Activated T-cell treated with anti-CD3 and anti-CD28 coated beads, Interleukin-2, amount 50 U/mL, for 4 hours (primary cell): ENCODE data around the gene FOXP1. TPM values are rescaled to one million over a fixed set of nuclear protein-coding genes. Genes with fewer than 3 reads are reported as not detected.

ENCODE experiments used
- ATAC-seq, 2 donors: fragments of 200-7000 bp; cut with Tn5 transposase; one replicate each; pipeline ENCODE4 v1.10.0; 2021
- DNase-seq: peaks from one replicate; pipeline ENCODE4 v3.0.0-alpha.2; 2020
- H3K27me3 Mint-ChIP-seq: one replicate; pipeline ENCODE4 v1.8.0; 2021; ENCODE audit warnings: low read depth, mixed read lengths
- H3K36me3 Mint-ChIP-seq: one replicate; pipeline ENCODE4 v1.8.0; 2022; ENCODE audit warnings: mixed read lengths; ENCODE audit not compliant: insufficient read depth
- H3K4me1 Mint-ChIP-seq: one replicate; pipeline ENCODE4 v1.8.0; 2021; ENCODE audit warnings: low read depth, mixed read lengths
- H3K4me3 Mint-ChIP-seq: one replicate; pipeline ENCODE4 v1.8.0; 2021; ENCODE audit warnings: mild to moderate bottlenecking, moderate library complexity, mixed read lengths
- H3K9me3 Mint-ChIP-seq: one replicate; pipeline ENCODE4 v1.8.0; 2021; ENCODE audit warnings: mixed read lengths
- total RNA-seq, 3 donors: library from RNA; stranded (reverse); gene quantifications; one replicate each; pipeline ENCODE4 v1.2.1, GENCODE V29; 2021

The FOXP1 gene
- total RNA-seq, 3 donors from 2014 or later = 251 to 263 (median 256) TPM

DNA sequence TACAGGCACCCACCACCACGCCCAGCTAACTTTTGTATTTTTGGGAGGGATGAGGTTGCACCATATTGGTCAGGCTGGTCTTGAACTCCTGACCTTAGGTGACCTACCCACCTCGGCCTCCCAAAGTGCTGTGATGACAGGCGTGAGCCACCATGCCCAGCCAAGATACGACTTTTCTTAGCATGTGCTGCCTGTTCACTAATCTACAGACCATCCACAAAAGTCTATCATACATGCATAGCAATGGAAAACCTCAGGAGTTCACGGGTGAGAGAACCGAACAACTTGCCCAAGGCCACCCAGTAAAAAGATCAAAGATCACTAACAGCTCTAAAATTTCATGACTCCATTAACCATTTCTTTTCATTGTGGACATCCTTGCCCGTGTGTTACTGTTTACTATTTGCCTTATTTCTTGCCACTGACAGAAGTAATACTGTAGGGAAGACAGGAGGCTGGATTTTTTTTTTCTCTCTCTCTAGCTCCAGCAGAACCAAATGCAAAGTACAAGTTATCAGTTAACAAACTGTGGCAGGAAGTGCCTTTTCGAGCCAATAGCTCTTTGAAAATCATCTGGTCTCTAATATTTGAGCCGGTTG is 92.3 kb downstream of the FOXP1 start:
- DNase-seq (no peak), ATAC-seq (no peak)
- H3K9me3 Mint-ChIP-seq = no peaks in the 10 kb centered on the region
- peak overlapping the region; percentile 82 for H3K4me3 Mint-ChIP-seq
- H3K27me3 Mint-ChIP-seq = no peaks in the 10 kb centered on the region
- H3K36me3 Mint-ChIP-seq = peaks cover 14% of the 10 kb centered on the region
- H3K4me1 Mint-ChIP-seq = peaks cover 89% of the 10 kb centered on the region

GRCh38 chr3:71490692-71491091 is 92.8 kb downstream of the FOXP1 start:
- Mint-ChIP-seq H3K9me3 (no peaks in the 10 kb centered on the region), H3K4me3 (no peak overlapping the region), H3K36me3 (peaks cover 14% of the 10 kb centered on the region), H3K27me3 (no peaks in the 10 kb centered on the region), H3K4me1 (peaks cover 89% of the 10 kb centered on the region)
- DNase-seq (no peak), ATAC-seq (peak; percentile 42 to 44)

DNA sequence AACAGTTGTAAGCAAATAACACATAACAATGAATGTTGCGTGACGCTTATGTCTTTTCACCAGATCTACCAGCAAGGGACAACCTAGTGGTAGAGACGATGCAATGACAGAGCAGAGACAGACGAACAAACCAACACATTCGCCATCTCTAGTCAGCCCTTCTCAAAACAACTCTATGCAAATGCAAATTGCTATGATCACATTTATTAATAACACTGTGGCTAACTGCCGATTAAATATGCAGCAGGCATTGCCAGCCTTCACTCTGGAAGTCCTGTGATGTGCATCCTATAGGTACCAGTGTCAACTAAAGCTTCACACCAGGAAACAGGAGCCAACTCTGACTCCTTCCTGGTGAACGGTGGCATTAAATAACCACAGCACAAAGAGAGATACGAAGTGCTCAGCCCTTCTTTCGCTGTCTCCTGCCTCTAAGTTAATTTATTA is 94.2 kb downstream of the FOXP1 start:
- H3K36me3 Mint-ChIP-seq = peaks cover 14% of the 10 kb centered on the region
- ATAC-seq = peak; percentile 50 to 55

GRCh38 chr3:71488882-71489281 is 94.6 kb downstream of the FOXP1 start:
- H3K27me3 Mint-ChIP-seq = no peaks in the 10 kb centered on the region
- H3K36me3 Mint-ChIP-seq = peaks cover 14% of the 10 kb centered on the region
- peak overlapping the region; percentile 73 for H3K4me3 Mint-ChIP-seq
- peaks cover 90% of the 10 kb centered on the region for H3K4me1 Mint-ChIP-seq
- ATAC-seq (no peak), DNase-seq (no peak)
- H3K9me3 Mint-ChIP-seq = no peaks in the 10 kb centered on the region

More for the DNA sequence above, 94.2 kb downstream of the FOXP1 start:
- Mint-ChIP-seq H3K27me3 (no peaks in the 10 kb centered on the region), H3K9me3 (no peaks in the 10 kb centered on the region), H3K4me1 (peaks cover 89% of the 10 kb centered on the region), H3K4me3 (peak overlapping the region; percentile 73)
- DNase-seq = no peak

GRCh38 chr3:71488391-71488809 is 95.1 kb downstream of the FOXP1 start:
- DNase-seq = peak; percentile 38
- peaks cover 93% of the 10 kb centered on the region for H3K4me1 Mint-ChIP-seq
- peak overlapping the region; percentile 55 for H3K4me3 Mint-ChIP-seq
- H3K27me3 Mint-ChIP-seq = no peaks in the 10 kb centered on the region
- ATAC-seq = no peak
- H3K36me3 Mint-ChIP-seq = peaks cover 14% of the 10 kb centered on the region
- H3K9me3 Mint-ChIP-seq = no peaks in the 10 kb centered on the region

DNA sequence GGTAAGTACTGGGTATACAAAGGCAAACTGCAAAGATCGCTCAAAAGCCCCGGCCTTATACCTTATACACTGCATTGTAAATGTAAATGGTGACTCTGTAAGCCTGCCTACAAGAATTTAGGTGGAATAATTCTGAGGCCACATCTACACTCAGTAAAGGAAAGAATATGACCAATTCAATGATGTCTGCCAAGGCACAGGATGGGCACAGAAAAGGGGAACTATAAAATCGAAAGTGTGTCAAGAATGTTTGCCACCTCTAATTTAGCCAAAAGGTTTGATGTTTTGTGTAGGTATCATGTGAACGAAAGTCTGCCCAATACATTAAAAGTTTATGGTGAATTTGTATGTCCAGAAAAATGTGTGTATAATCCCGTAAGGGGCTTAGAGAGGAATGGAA is 96.1 kb downstream of the FOXP1 start:
- Mint-ChIP-seq H3K9me3 (no peaks in the 10 kb centered on the region), H3K36me3 (peaks cover 8% of the 10 kb centered on the region), H3K4me3 (peak overlapping the region; percentile 74), H3K4me1 (peaks cover 91% of the 10 kb centered on the region), H3K27me3 (no peaks in the 10 kb centered on the region)
- no peak for DNase-seq
- ATAC-seq = peak in 1 of 2 donors; percentile 28

GRCh38 chr3:71486831-71487230 is 96.7 kb downstream of the FOXP1 start:
- peak; percentile 51 to 52 for ATAC-seq

GRCh38 chr3:71485896-71486295 is 97.6 kb downstream of the FOXP1 start:
- H3K4me3 Mint-ChIP-seq = peak overlapping the region; percentile 20
- peaks cover 3% of the 10 kb centered on the region for H3K36me3 Mint-ChIP-seq
- peaks cover 90% of the 10 kb centered on the region for H3K4me1 Mint-ChIP-seq
- H3K27me3 Mint-ChIP-seq = no peaks in the 10 kb centered on the region
- H3K9me3 Mint-ChIP-seq = no peaks in the 10 kb centered on the region
- no peak for DNase-seq
- no peak for ATAC-seq

More at GRCh38 chr3:71486831-71487230, 96.7 kb downstream of the FOXP1 start:
- peak; percentile 17 for DNase-seq
- peak overlapping the region; percentile 74 for H3K4me3 Mint-ChIP-seq
- no peaks in the 10 kb centered on the region for H3K9me3 Mint-ChIP-seq
- peaks cover 89% of the 10 kb centered on the region for H3K4me1 Mint-ChIP-seq
- peaks cover 8% of the 10 kb centered on the region for H3K36me3 Mint-ChIP-seq
- no peaks in the 10 kb centered on the region for H3K27me3 Mint-ChIP-seq

- no peaks in the 10 kb centered on the region for H3K9me3 Mint-ChIP-seq
- peaks cover 3% of the 10 kb centered on the region for H3K36me3 Mint-ChIP-seq
- no peaks in the 10 kb centered on the region for H3K27me3 Mint-ChIP-seq
- peaks cover 92% of the 10 kb centered on the region for H3K4me1 Mint-ChIP-seq
- ATAC-seq (no peak), DNase-seq (no peak)
- no peak overlapping the region for H3K4me3 Mint-ChIP-seq
These were observed 99.1 kb downstream of the FOXP1 start for GRCh38 chr3:71484452-71484851.

- Mint-ChIP-seq H3K9me3 (no peaks in the 10 kb centered on the region), H3K27me3 (no peaks in the 10 kb centered on the region), H3K36me3 (peaks cover 3% of the 10 kb centered on the region), H3K4me1 (peaks cover 92% of the 10 kb centered on the region), H3K4me3 (no peak overlapping the region)
- no peak for DNase-seq
- ATAC-seq = no peak
These were observed 99.5 kb downstream of the FOXP1 start for GRCh38 chr3:71484047-71484446.

DNA sequence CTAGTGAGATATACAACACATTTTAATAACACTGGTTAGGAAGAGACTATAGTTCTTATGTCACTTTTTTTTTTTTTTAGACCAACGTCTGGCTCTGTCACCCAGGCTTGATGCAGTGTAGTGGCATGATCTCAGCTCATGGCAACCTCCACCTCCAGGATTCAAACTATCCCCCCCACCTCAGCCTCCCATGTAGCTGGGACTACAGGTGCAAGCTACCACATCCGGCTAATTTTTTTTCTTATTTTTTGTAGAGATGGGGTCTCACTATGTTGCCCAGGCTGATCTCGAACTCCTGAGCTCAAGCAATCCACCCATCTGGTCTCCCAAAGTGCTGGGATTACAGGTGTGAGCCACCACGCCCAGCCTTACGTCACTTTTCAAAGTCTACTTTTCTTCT is 100.8 kb downstream of the FOXP1 start:
- peaks cover 8% of the 10 kb centered on the region for H3K36me3 Mint-ChIP-seq
- H3K9me3 Mint-ChIP-seq = no peaks in the 10 kb centered on the region
- ATAC-seq = no peak
- no peak for DNase-seq
- H3K4me3 Mint-ChIP-seq = peak overlapping the region; percentile 15
- peaks cover 93% of the 10 kb centered on the region for H3K4me1 Mint-ChIP-seq
- H3K27me3 Mint-ChIP-seq = no peaks in the 10 kb centered on the region

GRCh38 chr3:71478568-71478967 is 105.0 kb downstream of the FOXP1 start:
- Mint-ChIP-seq H3K4me1 (peaks cover 72% of the 10 kb centered on the region), H3K27me3 (no peaks in the 10 kb centered on the region), H3K4me3 (peak overlapping the region; percentile 6), H3K36me3 (peaks cover 23% of the 10 kb centered on the region), H3K9me3 (peaks cover 5% of the 10 kb centered on the region)
- DNase-seq (peak; percentile 66), ATAC-seq (peak; percentile 96 to 97)

- Mint-ChIP-seq H3K4me1 (peaks cover 73% of the 10 kb centered on the region), H3K36me3 (peaks cover 33% of the 10 kb centered on the region)
- ATAC-seq = no peak
These were observed 106.6 kb downstream of the FOXP1 start for GRCh38 chr3:71476950-71477349.

GRCh38 chr3:71469138-71469435 is 114.4 kb downstream of the FOXP1 start:
- no peak overlapping the region for H3K4me3 Mint-ChIP-seq
- H3K4me1 Mint-ChIP-seq = peaks cover 70% of the 10 kb centered on the region
- DNase-seq = no peak
- no peak for ATAC-seq
- H3K36me3 Mint-ChIP-seq = peaks cover 45% of the 10 kb centered on the region
- H3K27me3 Mint-ChIP-seq = no peaks in the 10 kb centered on the region
- H3K9me3 Mint-ChIP-seq = peaks cover 8% of the 10 kb centered on the region

More at GRCh38 chr3:71476950-71477349, 106.6 kb downstream of the FOXP1 start:
- peaks cover 11% of the 10 kb centered on the region for H3K9me3 Mint-ChIP-seq
- H3K27me3 Mint-ChIP-seq = no peaks in the 10 kb centered on the region
- H3K4me3 Mint-ChIP-seq = no peak overlapping the region
- no peak for DNase-seq

DNA sequence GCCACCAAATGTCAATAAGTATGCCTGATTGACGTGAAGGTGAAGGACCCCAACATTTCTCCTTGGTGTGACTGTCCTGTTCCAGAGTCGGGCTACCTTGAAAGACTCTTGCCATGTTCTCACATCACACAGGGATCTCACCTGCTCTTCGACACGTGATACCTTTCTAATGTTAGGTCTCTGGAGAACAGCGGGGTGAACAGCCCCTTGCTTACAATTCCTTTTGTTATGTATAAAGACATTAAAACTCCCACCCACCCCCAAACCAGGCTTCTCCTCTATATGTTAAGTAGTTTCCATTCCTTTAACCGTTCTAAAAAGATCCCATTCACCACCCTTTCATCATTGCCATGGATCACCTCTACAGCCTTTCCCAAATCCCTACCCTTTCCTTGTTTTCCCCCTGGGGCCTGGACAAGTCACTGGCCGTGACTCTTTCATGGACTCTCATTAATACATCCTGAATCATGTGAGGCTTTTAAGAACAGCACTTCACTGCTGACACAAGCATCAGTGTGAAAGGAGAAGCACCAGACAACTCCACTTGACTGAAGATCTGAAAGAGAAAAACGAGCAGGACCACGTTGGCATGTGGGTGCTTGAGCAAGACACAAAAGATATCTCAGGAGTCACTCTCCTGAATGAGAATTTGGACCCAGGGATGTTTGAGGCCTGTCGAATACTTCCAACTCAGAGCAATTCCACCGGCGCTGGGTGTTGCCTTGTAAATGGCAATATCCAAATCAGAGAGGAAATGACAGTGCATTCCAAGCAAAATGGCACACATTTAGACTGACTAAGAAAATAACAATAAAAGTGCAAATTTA is 115.0 kb downstream of the FOXP1 start:
- Mint-ChIP-seq H3K9me3 (peaks cover 6% of the 10 kb centered on the region), H3K27me3 (no peaks in the 10 kb centered on the region), H3K4me3 (no peak overlapping the region), H3K36me3 (peaks cover 43% of the 10 kb centered on the region), H3K4me1 (peaks cover 69% of the 10 kb centered on the region)
- DNase-seq (no peak), ATAC-seq (no peak)
